MCF 10A (cell line): ENCODE measurements around the gene VEZT. TPM values are rescaled to one million over a fixed set of nuclear protein-coding genes. Genes with fewer than 3 reads are reported as not detected.
"Not testable (repeated sequence)": the region's sequence is repeated elsewhere in the genome, so short reads cannot be mapped to it uniquely, and the experiment has no call there.

ENCODE experiments used
- BruUV-seq: library from RNA; stranded (reverse); fragments of 400-500 nt; replicated peaks from 2 replicates; lab custom pipeline; 2021; lab: Mats Ljungman, UMichigan
- CTCF ChIA-PET: fragments of 300-600 bp; sonication (Branson Sonifier 250); formaldehyde crosslinking; extraction: SDS; loops from one replicate; lab custom pipeline; 2021; ENCODE audit warnings: antibody characterized with exemption, inconsistent platforms; lab: Yijun Ruan, JAX
- POLR2A ChIA-PET: fragments of 300-600, 350-650 bp; sonication (Branson Sonifier 250); formaldehyde crosslinking; extraction: SDS; loops from one replicate; lab custom pipeline; 2020; ENCODE audit warnings: antibody characterized with exemption, inconsistent platforms; lab: Yijun Ruan, JAX
- DNase-seq: peaks from one replicate; pipeline ENCODE4 v3.0.0-alpha.2; 2018; ENCODE audit not compliant: unreplicated experiment
- H3K27ac Mint-ChIP-seq: one replicate; pipeline ENCODE4 v1.8.0; 2022; ENCODE audit warnings: mild to moderate bottlenecking, low read depth, mixed read lengths; ENCODE audit not compliant: unreplicated experiment
- H3K27me3 Mint-ChIP-seq: one replicate; pipeline ENCODE4 v1.8.0; 2022; ENCODE audit warnings: mixed read lengths; ENCODE audit not compliant: insufficient read depth, unreplicated experiment
- H3K36me3 Mint-ChIP-seq: one replicate; pipeline ENCODE4 v1.8.0; 2022; ENCODE audit warnings: mild to moderate bottlenecking, moderate library complexity, mixed read lengths; ENCODE audit not compliant: insufficient read depth, unreplicated experiment
- H3K4me1 Mint-ChIP-seq: one replicate; pipeline ENCODE4 v1.8.0; 2022; ENCODE audit warnings: mixed read lengths; ENCODE audit not compliant: insufficient read depth, unreplicated experiment
- H3K4me3 Mint-ChIP-seq: one replicate; pipeline ENCODE4 v1.8.0; 2022; ENCODE audit warnings: mild to moderate bottlenecking, moderate library complexity, mixed read lengths; ENCODE audit not compliant: unreplicated experiment
- H3K9me3 Mint-ChIP-seq: one replicate; pipeline ENCODE4 v1.8.0; 2022; ENCODE audit warnings: mixed read lengths; ENCODE audit not compliant: unreplicated experiment
- CTCF ChIP-seq: fragments of 200-600 bp; IDR thresholded peaks from one replicate; pipeline ENCODE4 v1.8.0; 2022; ENCODE audit warnings: antibody characterized with exemption, mild to moderate bottlenecking; ENCODE audit not compliant: unreplicated experiment
- intact Hi-C: fragments of 100-400 bp; cut with micrococcal nuclease; formaldehyde crosslinking; loops from 2 replicates; pipeline ENCODE4 v1.14.1; 2022
- total RNA-seq: library from RNA; stranded (reverse); gene quantifications from 2 replicates; pipeline ENCODE4 v1.2.3, GENCODE V29; 2022

VEZT gene
- total RNA-seq, 1 experiment from 2014 or later, result 107 TPM

- intact Hi-C loops, result no loop called here
- CTCF ChIA-PET, result no interaction called here
- Mint-ChIP-seq H3K9me3 (no peaks in the 10 kb centered on the region), H3K36me3 (peaks cover 7% of the 10 kb centered on the region), H3K4me1 (peaks cover 8% of the 10 kb centered on the region), H3K4me3 (no peak overlapping the region), H3K27me3 (no peaks in the 10 kb centered on the region), H3K27ac (no peak overlapping the region)
- POLR2A ChIA-PET, result interaction anchor here (9.3 to 18.7 kb wide), 2 partner anchors 7 to 27 kb away, joined by 77 to 1056 read pairs; partner anchors contain the start of genes FGD6 and VEZT
- BruUV-seq, result no TSS peak
- no peak for DNase-seq
- no peak for TF ChIP-seq CTCF
Observed at GRCh38 chr12:95193139-95193538, 24.5 kb upstream of the VEZT start.

- Mint-ChIP-seq H3K9me3 (no peaks in the 10 kb centered on the region), H3K27ac (no peak overlapping the region), H3K27me3 (no peaks in the 10 kb centered on the region), H3K4me3 (no peak overlapping the region), H3K36me3 (no peaks in the 10 kb centered on the region), H3K4me1 (peaks cover 14% of the 10 kb centered on the region)
- POLR2A ChIA-PET, result interaction anchor here (1.2 to 18.7 kb wide), 2 partner anchors 9 to 25 kb away, joined by 3 to 1056 read pairs; partner anchors contain the start of genes FGD6 and VEZT
- no TSS peak for BruUV-seq
- CTCF ChIA-PET, result no interaction called here
- intact Hi-C loops, result no loop called here
- no peak for DNase-seq
- no peak for TF ChIP-seq CTCF
Observed at GRCh38 chr12:95195122-95195521, 22.5 kb upstream of the VEZT start.

GRCh38 chr12:95196875-95197569, 20.6 kb upstream of the VEZT start:
- peaks cover 30% of the 10 kb centered on the region for H3K4me1 Mint-ChIP-seq
- H3K36me3 Mint-ChIP-seq, DNase-seq, H3K27ac Mint-ChIP-seq, H3K27me3 Mint-ChIP-seq, H3K9me3 Mint-ChIP-seq, BruUV-seq, intact Hi-C loops, H3K4me3 Mint-ChIP-seq: not testable (repeated sequence)
- CTCF ChIA-PET, result interaction anchor here (0.5 to 2.1 kb wide), 5 partner anchors 16 to 663 kb away, joined by 3 to 6 read pairs (median 3); partner anchors contain the start of genes FGD6, NR2C1 and VEZT
- POLR2A ChIA-PET, result interaction anchor here (1.9 to 18.7 kb wide), 4 partner anchors 8 to 23 kb away, joined by 8 to 1056 read pairs (median 62); partner anchors contain the start of genes FGD6 and VEZT

- no peak overlapping the region for H3K27ac Mint-ChIP-seq
- intact Hi-C loops, result no loop called here
- DNase-seq, result no peak
- ChIA-PET CTCF (interaction anchor here (0.5 to 2.1 kb wide), 5 partner anchors 17 to 124 kb away, joined by 3 to 6 read pairs (median 4); partner anchors contain the start of genes FGD6, NR2C1 and VEZT), POLR2A (interaction anchor here (1.3 to 18.7 kb wide), 5 partner anchors 8 to 24 kb away, joined by 3 to 1056 read pairs (median 48); partner anchors contain the start of genes FGD6 and VEZT)
- no peaks in the 10 kb centered on the region for H3K9me3 Mint-ChIP-seq
- no peaks in the 10 kb centered on the region for H3K36me3 Mint-ChIP-seq
- no peaks in the 10 kb centered on the region for H3K27me3 Mint-ChIP-seq
- peaks cover 25% of the 10 kb centered on the region for H3K4me1 Mint-ChIP-seq
- TF ChIP-seq CTCF, result no peak
- H3K4me3 Mint-ChIP-seq, result no peak overlapping the region
- BruUV-seq, result no TSS peak
Observed at GRCh38 chr12:95197636-95198035, 20.0 kb upstream of the VEZT start.
